Karpas-422 (cell line): ENCODE measurements around the gene DSCAM. TPM values are rescaled to one million over a fixed set of nuclear protein-coding genes. Genes with fewer than 3 reads are reported as not detected.

ENCODE experiments used
- DNase-seq: peaks from one replicate; pipeline ENCODE4 v3.0.0-alpha.2; 2015
- H2AFZ ChIP-seq: fragments of 200-600 bp; sonication (generic); 2 replicates; pipeline ENCODE4 v1.6.1; 2014; ENCODE audit warnings: antibody characterized with exemption, low read length, mixed read lengths
- H3K27ac ChIP-seq: fragments of 200-600 bp; sonication (generic); 2 replicates; pipeline ENCODE4 v1.5.1; 2014; ENCODE audit warnings: mild to moderate bottlenecking, low read length, moderate library complexity
- H3K27me3 ChIP-seq: fragments of 200-600 bp; sonication (generic); 2 replicates; pipeline ENCODE4 v1.6.1; 2014; ENCODE audit warnings: low read length, mixed read lengths
- H3K36me3 ChIP-seq: fragments of 200-600 bp; sonication (generic); 2 replicates; pipeline ENCODE4 v1.6.1; 2014; ENCODE audit warnings: low read length, mixed read lengths; ENCODE audit not compliant: insufficient read depth
- H3K4me1 ChIP-seq: fragments of 200-600 bp; sonication (generic); 2 replicates; pipeline ENCODE4 v1.6.1; 2014; ENCODE audit warnings: mild to moderate bottlenecking, low read length, mixed read lengths
- H3K4me2 ChIP-seq: fragments of 200-600 bp; sonication (generic); 2 replicates; pipeline ENCODE4 v1.6.1; 2014; ENCODE audit warnings: low read length, low read depth, mild to moderate bottlenecking; ENCODE audit not compliant: poor library complexity, severe bottlenecking
- H3K4me3 ChIP-seq: fragments of 200-600 bp; sonication (generic); 2 replicates; pipeline ENCODE4 v1.5.1; 2014; ENCODE audit warnings: mild to moderate bottlenecking, antibody characterized with exemption, low read length, mixed read lengths
- H3K79me2 ChIP-seq: fragments of 200-600 bp; sonication (generic); 2 replicates; pipeline ENCODE4 v1.6.1; 2014; ENCODE audit warnings: mild to moderate bottlenecking, low read length, mixed read lengths
- H3K9ac ChIP-seq: fragments of 200-600 bp; sonication (generic); 2 replicates; pipeline ENCODE4 v1.6.0; 2014; ENCODE audit warnings: low read length
- H3K9me2 ChIP-seq: fragments of 200-600 bp; sonication (generic), shearing (Covaris generic); replicated peaks from 2 replicates; pipeline ENCODE4 v1.6.0; 2014; ENCODE audit warnings: mild to moderate bottlenecking, low read length, moderate library complexity; ENCODE audit not compliant: insufficient read depth
- H3K9me3 ChIP-seq: fragments of 300-700, 200-600 bp; sonication (generic); 2 replicates; pipeline ENCODE4 v1.6.1; 2014; ENCODE audit warnings: low read length, mixed read lengths
- H4K20me1 ChIP-seq: fragments of 200-600 bp; sonication (generic); 2 replicates; pipeline ENCODE4 v1.6.1; 2014; ENCODE audit warnings: mild to moderate bottlenecking, antibody characterized with exemption, low read length, low read depth; ENCODE audit not compliant: insufficient read depth
- total RNA-seq: library from RNA; depleted of rRNA; stranded (reverse); fragments of >200 nt; shearing (Covaris generic); gene quantifications from 2 replicates; pipeline ENCODE4 v1.2.3, GENCODE V29; 2014; ENCODE audit warnings: low replicate concordance

Gene DSCAM
- total RNA-seq, 1 experiment from 2014 or later = not detected

DNA sequence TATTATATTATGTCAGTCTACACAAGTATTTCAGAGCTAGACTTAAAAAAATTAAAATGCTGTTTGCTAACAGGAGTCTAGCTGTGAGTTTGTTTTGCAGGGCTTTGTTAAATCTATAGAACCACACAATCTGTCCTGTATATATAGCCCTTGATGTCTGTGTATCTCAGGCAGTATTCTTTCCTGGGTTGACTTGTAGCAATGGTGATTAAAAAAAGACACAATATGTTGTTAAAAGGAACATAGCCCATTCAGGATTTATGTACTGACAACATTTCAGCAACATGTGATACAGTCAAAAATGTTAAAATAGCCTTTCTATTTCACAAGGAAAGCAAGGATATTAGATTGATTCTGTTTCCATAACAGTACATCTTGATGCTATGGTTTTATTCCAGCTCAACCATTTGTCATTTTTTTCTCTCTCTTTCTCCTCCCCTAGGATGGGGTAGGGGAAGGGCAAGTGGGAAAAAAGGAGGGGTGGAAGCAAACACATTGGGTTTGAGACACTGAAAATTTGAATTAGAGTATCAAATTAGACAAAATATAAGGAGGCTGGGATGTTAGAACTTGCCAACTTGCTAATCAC, 139.2 kb downstream of the DSCAM start:
- Histone ChIP-seq H4K20me1 (no peaks in the 10 kb centered on the region), H3K4me2 (no peak overlapping the region), H3K9me2 (no peaks in the 10 kb centered on the region), H3K9me3 (peaks cover 40% of the 10 kb centered on the region), H2AFZ (no peak overlapping the region), H3K9ac (no peak overlapping the region), H3K4me3 (no peak overlapping the region), H3K4me1 (no peaks in the 10 kb centered on the region), H3K36me3 (no peaks in the 10 kb centered on the region), H3K27ac (no peak overlapping the region), H3K27me3 (no peaks in the 10 kb centered on the region), H3K79me2 (no peaks in the 10 kb centered on the region)
- DNase-seq = no peak

- Histone ChIP-seq H3K4me3 (no peak overlapping the region), H3K9ac (no peak overlapping the region), H4K20me1 (no peaks in the 10 kb centered on the region), H3K27ac (no peak overlapping the region), H3K36me3 (no peaks in the 10 kb centered on the region), H2AFZ (no peak overlapping the region), H3K4me1 (no peaks in the 10 kb centered on the region), H3K27me3 (no peaks in the 10 kb centered on the region), H3K79me2 (no peaks in the 10 kb centered on the region), H3K4me2 (no peak overlapping the region), H3K9me3 (peaks cover 43% of the 10 kb centered on the region), H3K9me2 (no peaks in the 10 kb centered on the region)
- DNase-seq = no peak
These were observed 139.9 kb downstream of the DSCAM start for GRCh38 chr21:40706806-40707655.

GRCh38 chr21:40706176-40706575, 140.8 kb downstream of the DSCAM start:
- no peaks in the 10 kb centered on the region for H3K79me2 ChIP-seq
- H2AFZ ChIP-seq = no peak overlapping the region
- no peak overlapping the region for H3K4me2 ChIP-seq
- no peak overlapping the region for H3K4me3 ChIP-seq
- H3K9me3 ChIP-seq = peaks cover 38% of the 10 kb centered on the region
- H3K27me3 ChIP-seq = no peaks in the 10 kb centered on the region
- no peak overlapping the region for H3K27ac ChIP-seq
- H3K36me3 ChIP-seq = no peaks in the 10 kb centered on the region
- DNase-seq = no peak
- no peaks in the 10 kb centered on the region for H4K20me1 ChIP-seq
- no peaks in the 10 kb centered on the region for H3K4me1 ChIP-seq
- H3K9ac ChIP-seq = no peak overlapping the region
- H3K9me2 ChIP-seq = no peaks in the 10 kb centered on the region

DNA sequence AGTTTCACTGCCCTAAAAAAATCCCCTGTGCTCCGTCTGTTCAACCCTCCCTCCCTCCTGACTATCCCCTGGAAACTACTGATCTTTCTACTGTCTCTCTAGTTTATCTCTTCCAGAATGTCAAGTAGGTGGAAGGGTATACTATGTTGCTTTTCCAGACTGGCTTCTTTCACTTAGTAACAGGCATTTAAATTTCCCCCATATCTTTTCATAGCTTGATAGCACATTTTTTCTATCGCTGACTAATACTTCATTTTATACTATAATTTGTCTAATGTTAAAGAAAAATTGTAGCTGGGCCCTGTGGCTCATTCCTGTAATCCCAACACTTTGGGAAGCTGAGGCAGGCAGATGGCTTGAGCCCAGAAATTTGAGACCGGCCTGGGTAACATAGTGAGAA, 142.8 kb downstream of the DSCAM start:
- Histone ChIP-seq H3K4me3 (no peak overlapping the region), H3K27me3 (no peaks in the 10 kb centered on the region), H2AFZ (no peak overlapping the region), H3K9me3 (peaks cover 39% of the 10 kb centered on the region), H3K27ac (no peak overlapping the region), H3K9ac (no peak overlapping the region), H3K79me2 (no peaks in the 10 kb centered on the region), H3K4me2 (no peak overlapping the region), H3K36me3 (no peaks in the 10 kb centered on the region), H3K9me2 (no peaks in the 10 kb centered on the region), H4K20me1 (no peaks in the 10 kb centered on the region), H3K4me1 (no peaks in the 10 kb centered on the region)
- no peak for DNase-seq

GRCh38 chr21:40699366-40699765, 147.6 kb downstream of the DSCAM start:
- Histone ChIP-seq H3K79me2 (no peaks in the 10 kb centered on the region), H3K4me2 (no peak overlapping the region), H3K9me3 (peaks cover 29% of the 10 kb centered on the region), H4K20me1 (no peaks in the 10 kb centered on the region), H3K4me3 (no peak overlapping the region), H3K4me1 (no peaks in the 10 kb centered on the region), H3K27ac (no peak overlapping the region), H2AFZ (no peak overlapping the region), H3K9me2 (no peaks in the 10 kb centered on the region), H3K9ac (no peak overlapping the region), H3K27me3 (no peaks in the 10 kb centered on the region), H3K36me3 (no peaks in the 10 kb centered on the region)
- no peak for DNase-seq

DNA sequence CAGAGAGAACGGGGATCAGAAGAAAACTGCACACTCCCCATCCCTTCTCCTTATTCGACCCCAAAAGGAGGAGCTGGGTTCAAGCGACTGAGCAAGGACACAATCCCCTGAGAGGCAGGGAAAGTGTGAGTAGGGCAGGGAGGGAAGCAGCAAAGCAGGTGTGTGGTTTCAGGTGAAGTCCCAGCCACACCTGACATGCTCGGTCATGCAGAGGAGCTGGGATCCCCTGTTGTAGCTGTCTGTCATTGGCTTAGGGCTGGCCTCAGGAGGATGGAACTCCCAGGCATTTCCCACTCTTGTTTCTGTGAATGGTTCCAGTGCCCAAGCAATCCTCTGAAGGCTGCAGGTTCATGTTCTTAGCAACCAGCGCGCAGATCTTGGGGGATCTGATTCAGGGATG, 150.7 kb downstream of the DSCAM start:
- Histone ChIP-seq H3K27ac (no peak overlapping the region), H4K20me1 (no peaks in the 10 kb centered on the region), H3K27me3 (no peaks in the 10 kb centered on the region), H3K4me1 (no peaks in the 10 kb centered on the region), H3K4me2 (no peak overlapping the region), H3K4me3 (no peak overlapping the region), H3K9me2 (no peaks in the 10 kb centered on the region), H3K9me3 (peaks cover 13% of the 10 kb centered on the region), H3K79me2 (no peaks in the 10 kb centered on the region), H3K9ac (no peak overlapping the region), H2AFZ (no peak overlapping the region), H3K36me3 (no peaks in the 10 kb centered on the region)
- DNase-seq = no peak

DNA sequence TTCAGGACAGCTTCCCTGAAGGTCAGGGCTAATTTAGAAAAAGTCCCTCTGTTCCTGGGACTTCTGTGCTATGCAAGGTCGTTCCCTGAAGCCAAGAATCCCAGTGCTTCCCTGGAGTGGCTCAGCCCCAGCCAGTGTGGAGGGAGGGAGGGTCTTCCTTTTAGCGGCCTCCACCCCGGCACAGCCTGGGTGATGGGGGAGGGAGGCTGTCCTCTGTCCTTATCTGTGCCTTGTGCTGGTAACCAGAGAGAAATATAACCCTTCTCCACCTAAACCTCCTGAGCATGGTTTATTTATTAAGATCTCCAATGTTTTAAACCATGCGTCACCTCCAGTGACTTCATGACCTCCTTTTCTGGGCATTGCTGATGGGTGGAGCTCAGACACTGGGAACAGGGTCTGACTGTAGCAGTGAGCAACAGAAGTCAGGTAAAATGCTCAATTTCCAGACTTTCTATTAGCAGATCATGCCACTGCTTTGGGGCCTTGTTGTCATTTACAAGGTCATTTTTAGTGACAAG, 157.1 kb downstream of the DSCAM start:
- Histone ChIP-seq H3K4me3 (no peak overlapping the region), H4K20me1 (no peaks in the 10 kb centered on the region), H3K9me3 (peaks cover 9% of the 10 kb centered on the region; the same call in 1 of the 2 replicates), H3K27ac (no peak overlapping the region), H3K9me2 (no peaks in the 10 kb centered on the region), H3K36me3 (no peaks in the 10 kb centered on the region), H3K9ac (no peak overlapping the region), H3K4me2 (no peak overlapping the region), H3K27me3 (no peaks in the 10 kb centered on the region), H3K79me2 (no peaks in the 10 kb centered on the region), H3K4me1 (no peaks in the 10 kb centered on the region), H2AFZ (no peak overlapping the region)
- DNase-seq = no peak

GRCh38 chr21:40689217-40689616, 157.7 kb downstream of the DSCAM start:
- Histone ChIP-seq H3K79me2 (no peaks in the 10 kb centered on the region), H3K9me3 (peaks cover 9% of the 10 kb centered on the region; the same call in 1 of the 2 replicates), H3K36me3 (no peaks in the 10 kb centered on the region), H3K9me2 (no peaks in the 10 kb centered on the region), H3K4me2 (no peak overlapping the region), H3K9ac (no peak overlapping the region), H4K20me1 (no peaks in the 10 kb centered on the region), H3K4me3 (no peak overlapping the region), H3K27me3 (no peaks in the 10 kb centered on the region), H3K27ac (no peak overlapping the region), H2AFZ (no peak overlapping the region), H3K4me1 (no peaks in the 10 kb centered on the region)
- no peak for DNase-seq
